Prostate gland (tissue), 2 donors: ENCODE results near the gene APLF. TPM values are rescaled to one million over a fixed set of nuclear protein-coding genes. Genes with fewer than 3 reads are reported as not detected.
"Not testable (repeated sequence)": the region's sequence is repeated elsewhere in the genome, so short reads cannot be mapped to it uniquely, and the experiment has no call there.

Experiments
- DNase-seq: peaks from one replicate; pipeline ENCODE4 v3.0.0-alpha.2; 2019; ENCODE audit warnings: low spot score
- H3K27ac ChIP-seq, 2 donors: fragments of 200-600 bp; sonication (generic); 2 replicates each; pipeline ENCODE4 v1.5.1; 2017 to 2019
- H3K27me3 ChIP-seq: fragments of 200-600 bp; sonication (generic); replicated peaks from 2 replicates; pipeline ENCODE4 v1.5.1; 2019; ENCODE audit not compliant: insufficient read depth
- H3K36me3 ChIP-seq, 2 donors: fragments of 200-600 bp; sonication (generic); 1 replicate in 1 of 2; 2 replicates in 1 of 2; pipeline versions ENCODE4 v1.5.1 to v1.8.1; 2017 to 2019
- H3K4me1 ChIP-seq: fragments of 200-600 bp; sonication (generic); replicated peaks from 2 replicates; pipeline ENCODE4 v1.5.1; 2019
- H3K4me3 ChIP-seq, 2 donors: fragments of 200-600 bp; sonication (generic); 2 replicates each; pipeline ENCODE4 v1.5.1; 2017 to 2019
- H3K9me3 ChIP-seq: fragments of 200-600 bp; sonication (generic); 2 replicates; pipeline ENCODE4 v1.5.1; 2017
- POLR2A ChIP-seq: fragments of 450-650 bp; IDR thresholded peaks from one replicate; pipeline ENCODE4 v1.6.1; 2016; ENCODE audit warnings: antibody characterized with exemption, mild to moderate bottlenecking
- POLR2AphosphoS5 ChIP-seq: sonication (generic); formaldehyde crosslinking; IDR thresholded peaks from one replicate; pipeline ENCODE4 v1.6.1; 2017; ENCODE audit warnings: antibody characterized with exemption
- WGBS: methylation state at CpG from one replicate; pipeline ENCODE4 v1.1.5; 2018; 5-methylcytosine and 5-hydroxymethylcytosine counted together
- intact Hi-C: fragments of 100-400 bp; cut with DNase I; formaldehyde crosslinking; loops from one replicate; pipeline ENCODE4 v1.14.2; 2022
- total RNA-seq, 2 donors: library from RNA; depleted of rRNA; stranded (reverse); fragments of >200 nt; gene quantifications; one replicate each; pipeline ENCODE4 v1.1.0, GENCODE V29; 2016
- TF ChIP-seq, protein P1 (sequence below), 4 experiments: fragments of 200-600 bp in 2 of 4; fragments of 450-650 bp in 2 of 4; sonication (generic) in 2 of 4; IDR thresholded peaks; 1 replicate in 3 of 4; 2 replicates in 1 of 4; pipeline ENCODE4 v1.5.1; 2016 to 2019; ENCODE audit warnings: antibody characterized with exemption in 4 of 4, mild to moderate bottlenecking in 2 of 4, moderate library complexity in 2 of 4

APLF gene
- total RNA-seq, 2 donors from 2014 or later: 7.3 to 10.2 TPM

- Histone ChIP-seq H3K27ac (no peak overlapping the region), H3K4me1 (no peaks in the 10 kb centered on the region), H3K9me3 (no peaks in the 10 kb centered on the region), H3K4me3 (no peak overlapping the region), H3K36me3 (no peaks in the 10 kb centered on the region), H3K27me3 (no peaks in the 10 kb centered on the region)
- DNase-seq: no peak
- WGBS: 85% methylated on average over 7 of the region's 7 CpGs
- TF ChIP-seq POLR2A (no peak), POLR2AphosphoS5 (no peak)
- TF ChIP-seq, protein P1, sequence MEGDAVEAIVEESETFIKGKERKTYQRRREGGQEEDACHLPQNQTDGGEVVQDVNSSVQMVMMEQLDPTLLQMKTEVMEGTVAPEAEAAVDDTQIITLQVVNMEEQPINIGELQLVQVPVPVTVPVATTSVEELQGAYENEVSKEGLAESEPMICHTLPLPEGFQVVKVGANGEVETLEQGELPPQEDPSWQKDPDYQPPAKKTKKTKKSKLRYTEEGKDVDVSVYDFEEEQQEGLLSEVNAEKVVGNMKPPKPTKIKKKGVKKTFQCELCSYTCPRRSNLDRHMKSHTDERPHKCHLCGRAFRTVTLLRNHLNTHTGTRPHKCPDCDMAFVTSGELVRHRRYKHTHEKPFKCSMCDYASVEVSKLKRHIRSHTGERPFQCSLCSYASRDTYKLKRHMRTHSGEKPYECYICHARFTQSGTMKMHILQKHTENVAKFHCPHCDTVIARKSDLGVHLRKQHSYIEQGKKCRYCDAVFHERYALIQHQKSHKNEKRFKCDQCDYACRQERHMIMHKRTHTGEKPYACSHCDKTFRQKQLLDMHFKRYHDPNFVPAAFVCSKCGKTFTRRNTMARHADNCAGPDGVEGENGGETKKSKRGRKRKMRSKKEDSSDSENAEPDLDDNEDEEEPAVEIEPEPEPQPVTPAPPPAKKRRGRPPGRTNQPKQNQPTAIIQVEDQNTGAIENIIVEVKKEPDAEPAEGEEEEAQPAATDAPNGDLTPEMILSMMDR (IDR thresholded peaks at IDR 0.05): no peak
- intact Hi-C loops: no loop called here
Measured at GRCh38 chr2:68438455-68439303, 28.7 kb upstream of the APLF start.

DNA sequence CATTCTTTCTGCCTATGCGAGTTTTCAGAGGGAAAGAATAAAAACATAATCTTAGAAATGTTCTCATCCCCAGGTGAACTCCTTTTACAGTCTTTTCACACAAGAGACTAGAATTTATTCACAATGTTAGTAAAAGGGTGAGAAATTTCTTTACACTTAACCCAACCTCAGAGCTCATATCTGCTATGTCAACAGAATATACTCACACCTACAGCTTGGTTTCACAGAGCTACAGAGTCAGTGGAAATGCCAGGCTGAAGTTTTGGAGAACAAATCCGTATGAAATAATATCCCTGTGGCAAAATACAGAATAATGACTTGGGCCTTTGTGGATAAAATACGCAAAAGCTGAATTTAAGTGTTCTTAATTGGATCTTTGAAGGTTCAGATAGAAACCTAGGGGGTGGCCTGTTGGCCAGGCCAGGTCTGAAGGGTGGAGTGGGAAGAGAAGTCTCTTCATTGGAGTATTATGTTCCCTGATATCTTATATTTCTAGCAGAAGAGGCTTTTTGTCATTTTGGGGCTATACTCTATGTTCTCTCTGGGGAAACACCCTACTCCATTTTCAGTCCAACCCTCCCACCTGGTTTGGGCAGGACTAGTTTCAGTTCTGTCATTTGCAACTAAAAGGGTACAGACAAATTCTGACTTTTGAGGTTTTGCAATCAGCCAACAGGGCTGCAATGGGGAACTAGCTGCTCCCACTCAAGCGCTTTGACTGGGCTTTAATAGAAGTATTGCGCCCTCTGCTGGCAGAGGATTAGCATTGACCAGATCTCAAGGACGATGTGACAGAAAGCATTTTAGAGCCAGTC, 26.0 kb upstream of the APLF start:
- H3K27me3 ChIP-seq: no peaks in the 10 kb centered on the region
- TF ChIP-seq POLR2AphosphoS5 (peak; percentile 51), POLR2A (no peak)
- TF ChIP-seq, protein P1 (IDR thresholded peaks at IDR 0.05): peak; percentile 82 to 86 (median 83)
- WGBS: 43% methylated on average over 6 of the region's 6 CpGs
- DNase-seq: peak; percentile 71
- H3K9me3 ChIP-seq: no peaks in the 10 kb centered on the region
- intact Hi-C loops: loop anchor here (5.0 to 10.0 kb wide), 3 partner anchors 79 to 319 kb away; no protein-coding TSS in a partner anchor
- H3K4me3 ChIP-seq: no peak overlapping the region
- no peaks in the 10 kb centered on the region for H3K4me1 ChIP-seq
- H3K27ac ChIP-seq: no peak overlapping the region
- H3K36me3 ChIP-seq: no peaks in the 10 kb centered on the region

GRCh38 chr2:68441994-68442322, 25.4 kb upstream of the APLF start:
- no peak for DNase-seq
- H3K36me3 ChIP-seq: no peaks in the 10 kb centered on the region
- H3K4me3 ChIP-seq: no peak overlapping the region
- no peaks in the 10 kb centered on the region for H3K9me3 ChIP-seq
- no peak overlapping the region for H3K27ac ChIP-seq
- TF ChIP-seq, protein P1 (IDR thresholded peaks at IDR 0.05): no peak
- TF ChIP-seq POLR2A (no peak), POLR2AphosphoS5 (no peak)
- H3K27me3 ChIP-seq: no peaks in the 10 kb centered on the region
- WGBS: 89% methylated on average over 2 of the region's 2 CpGs
- no peaks in the 10 kb centered on the region for H3K4me1 ChIP-seq
- intact Hi-C loops: loop anchor here (5.0 to 10.0 kb wide), 3 partner anchors 80 to 320 kb away; no protein-coding TSS in a partner anchor

DNA sequence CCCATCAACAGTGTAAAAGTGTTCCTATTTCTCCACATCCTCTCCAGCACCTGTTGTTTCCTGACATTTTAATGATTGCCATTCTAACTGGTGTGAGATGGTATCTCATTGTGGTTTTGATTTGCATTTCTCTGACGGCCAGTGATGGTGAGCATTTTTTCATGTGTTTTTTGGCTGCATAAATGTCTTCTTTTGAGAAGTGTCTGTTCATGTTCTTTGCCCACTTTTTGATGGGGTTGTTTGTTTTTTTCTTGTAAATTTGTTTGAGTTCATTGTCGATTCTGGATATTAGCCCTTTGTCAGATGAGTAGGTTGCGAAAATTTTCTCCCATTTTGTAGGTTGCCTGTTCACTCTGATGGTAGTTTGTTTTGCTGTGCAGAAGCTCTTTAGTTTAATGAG, 21.0 kb upstream of the APLF start:
- 60% methylated on average over 3 of the region's 3 CpGs for WGBS
- not testable (repeated sequence) for H3K27ac ChIP-seq, H3K4me1 ChIP-seq, DNase-seq, H3K27me3 ChIP-seq, H3K4me3 ChIP-seq, H3K36me3 ChIP-seq, H3K9me3 ChIP-seq
- intact Hi-C loops: loop anchor here (10.0 kb wide), 1 partner anchor 162 kb away; no protein-coding TSS in a partner anchor

GRCh38 chr2:68447118-68447517, 20.3 kb upstream of the APLF start:
- H3K4me1 ChIP-seq: no peaks in the 10 kb centered on the region
- 86% methylated on average over 16 of the region's 16 CpGs for WGBS
- intact Hi-C loops: loop anchor here (10.0 kb wide), 1 partner anchor 162 kb away; no protein-coding TSS in a partner anchor
- no peaks in the 10 kb centered on the region for H3K9me3 ChIP-seq
- H3K27ac ChIP-seq: no peak overlapping the region
- H3K27me3 ChIP-seq: no peaks in the 10 kb centered on the region
- no peaks in the 10 kb centered on the region for H3K36me3 ChIP-seq
- no peak overlapping the region for H3K4me3 ChIP-seq
- no peak for DNase-seq
- no peak for TF ChIP-seq POLR2AphosphoS5
